ENCODE results near the gene TSPAN2. TPM values are rescaled to one million over a fixed set of nuclear protein-coding genes. Genes with fewer than 3 reads are reported as not detected.

TSPAN2 gene
- polyA plus RNA-seq, 1 experiment = 3.9 TPM

GRCh38 chr1:115056395-115056798 is 32.9 kb downstream of the TSPAN2 start:
- POLR2A ChIA-PET = interaction anchor here (1.4 kb wide), 1 partner anchor 9 kb away, joined by 4 read pairs; no protein-coding TSS in a partner anchor
- CTCF ChIA-PET = interaction anchor here (1.2 to 2.3 kb wide), 6 partner anchors 8 to 68 kb away, joined by 3 to 13 read pairs (median 4); no protein-coding TSS in a partner anchor
- DNase-seq (ENCODE audit: low read depth) = peak; percentile 81

GRCh38 chr1:115052454-115053083 is 36.7 kb downstream of the TSPAN2 start:
- Histone ChIP-seq H3K4me3 (ENCODE audit: low read depth, low read length) (no peak overlapping the region), H3K36me3 (ENCODE audit: control insufficient read depth, insufficient read depth, low read length) (no peaks in the 10 kb centered on the region), H3K27me3 (ENCODE audit: control insufficient read depth, insufficient read depth, low read length) (no peaks in the 10 kb centered on the region; the same call in 1 of the 2 replicates)
- TF ChIP-seq CTCF (IDR thresholded peaks at IDR 0.05; ENCODE audit: insufficient read depth, low read depth, low read length) = peak; percentile 89
- ChIA-PET CTCF (interaction anchor here (0.6 to 4.3 kb wide), 31 partner anchors 9 to 1225 kb away, joined by 3 to 38 read pairs (median 4); partner anchors contain the start of gene TSHB), POLR2A (interaction anchor here (1.0 kb wide), 1 partner anchor 17 kb away, joined by 3 read pairs; no protein-coding TSS in a partner anchor)
- no peak for DNase-seq (ENCODE audit: low read depth)

More at GRCh38 chr1:115056395-115056798, 32.9 kb downstream of the TSPAN2 start:
- TF ChIP-seq CTCF (IDR thresholded peaks at IDR 0.05; ENCODE audit: insufficient read depth, low read depth, low read length) = no peak
- no peaks in the 10 kb centered on the region; the same call in 1 of the 2 replicates for H3K27me3 ChIP-seq (ENCODE audit: control insufficient read depth, insufficient read depth, low read length)
- H3K36me3 ChIP-seq (ENCODE audit: control insufficient read depth, insufficient read depth, low read length) = no peaks in the 10 kb centered on the region
- no peak overlapping the region for H3K4me3 ChIP-seq (ENCODE audit: low read depth, low read length)

- Histone ChIP-seq H3K36me3 (ENCODE audit: control insufficient read depth, insufficient read depth, low read length) (no peaks in the 10 kb centered on the region), H3K4me3 (ENCODE audit: low read depth, low read length) (no peak overlapping the region), H3K27me3 (ENCODE audit: control insufficient read depth, insufficient read depth, low read length) (no peaks in the 10 kb centered on the region; the same call in 1 of the 2 replicates)
- POLR2A ChIA-PET = interaction anchor here (1.0 kb wide), 1 partner anchor 18 kb away, joined by 3 read pairs; no protein-coding TSS in a partner anchor
- DNase-seq (ENCODE audit: low read depth) = no peak
- CTCF ChIA-PET = interaction anchor here (0.7 to 4.3 kb wide), 15 partner anchors 10 to 298 kb away, joined by 3 to 38 read pairs (median 5); partner anchors contain the start of gene TSHB
- TF ChIP-seq CTCF (IDR thresholded peaks at IDR 0.05; ENCODE audit: insufficient read depth, low read depth, low read length) = no peak
Measured at GRCh38 chr1:115051850-115052249, 37.5 kb downstream of the TSPAN2 start.

- no peak for DNase-seq (ENCODE audit: low read depth)
- TF ChIP-seq CTCF (IDR thresholded peaks at IDR 0.05; ENCODE audit: insufficient read depth, low read depth, low read length) = no peak
- H3K27me3 ChIP-seq (ENCODE audit: control insufficient read depth, insufficient read depth, low read length) = no peaks in the 10 kb centered on the region
- ChIA-PET CTCF (no interaction called here), POLR2A (no interaction called here)
- no peak overlapping the region for H3K4me3 ChIP-seq (ENCODE audit: low read depth, low read length)
- H3K36me3 ChIP-seq (ENCODE audit: control insufficient read depth, insufficient read depth, low read length) = no peaks in the 10 kb centered on the region
Measured at GRCh38 chr1:115046751-115047150, 42.6 kb downstream of the TSPAN2 start.

GRCh38 chr1:115041654-115042053 is 47.6 kb downstream of the TSPAN2 start:
- POLR2A ChIA-PET = no interaction called here
- no peaks in the 10 kb centered on the region; the same call in 1 of the 2 replicates for H3K27me3 ChIP-seq (ENCODE audit: control insufficient read depth, insufficient read depth, low read length)
- H3K4me3 ChIP-seq (ENCODE audit: low read depth, low read length) = no peak overlapping the region
- TF ChIP-seq CTCF (IDR thresholded peaks at IDR 0.05; ENCODE audit: insufficient read depth, low read depth, low read length) = peak; percentile 23; the same call in 1 of the 2 replicates
- CTCF ChIA-PET = interaction anchor here (0.6 to 4.2 kb wide), 6 partner anchors 10 to 77 kb away, joined by 3 to 30 read pairs (median 4); no protein-coding TSS in a partner anchor
- no peaks in the 10 kb centered on the region for H3K36me3 ChIP-seq (ENCODE audit: control insufficient read depth, insufficient read depth, low read length)
- no peak for DNase-seq (ENCODE audit: low read depth)
